ENCODE results near the gene PRRT1.

DNA sequence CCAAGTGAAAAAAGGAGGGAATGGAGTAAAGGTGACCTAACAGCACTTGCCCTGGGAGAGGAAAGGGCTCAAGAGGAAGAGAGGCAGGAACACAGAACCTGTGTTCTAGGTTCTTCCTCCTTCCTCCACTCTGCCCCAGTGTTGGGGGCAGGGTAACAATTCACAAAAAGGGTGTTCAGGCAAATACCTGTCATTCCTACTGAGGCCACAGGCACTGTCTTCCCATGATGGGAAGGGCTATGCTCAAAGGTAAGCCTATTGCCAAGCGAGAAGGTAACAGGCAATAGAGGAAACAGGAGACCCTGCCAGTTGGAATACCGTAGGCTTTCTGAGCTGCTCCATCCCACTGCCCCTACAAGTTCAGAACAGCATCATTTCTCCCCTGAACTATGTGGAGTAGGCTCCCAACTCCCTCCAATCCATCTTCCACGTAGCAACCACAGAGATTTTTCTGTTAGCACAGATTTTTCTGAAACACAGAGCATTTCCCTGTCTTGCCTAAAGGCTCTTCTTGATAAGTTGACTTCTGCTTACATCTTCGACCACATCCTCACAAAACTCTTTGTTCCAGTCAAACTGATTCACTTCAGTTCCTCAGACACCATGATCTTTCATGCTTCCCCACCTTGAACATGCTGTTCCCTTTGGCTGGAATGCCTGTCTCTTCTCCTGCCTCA is 21.4 kb upstream of the PRRT1 start:
- no peak for TF ChIP-seq TAF1 (IDR thresholded peaks at IDR 0.05; ENCODE audit: borderline replicate concordance, insufficient read depth, low read length)
- TF ChIP-seq REST (IDR thresholded peaks at IDR 0.05; ENCODE audit: insufficient read depth in 1 of 2, low read depth in 2 of 2, low read length in 2 of 2): no peak
- no peak for TF ChIP-seq POLR2AphosphoS5 (IDR thresholded peaks at IDR 0.05; ENCODE audit: low read depth, low read length)
- TF ChIP-seq SIN3A (IDR thresholded peaks at IDR 0.05; ENCODE audit: borderline replicate concordance, insufficient read depth, low read length): no peak
